H1 (cell line): ENCODE measurements around the gene PRKACA. TPM values are rescaled to one million over a fixed set of nuclear protein-coding genes. Genes with fewer than 3 reads are reported as not detected.

ENCODE experiments used
- CTCF ChIA-PET: fragments of 300-600 bp; sonication (Branson Sonifier 250); formaldehyde crosslinking; loops from one replicate; lab custom pipeline; 2021; ENCODE audit not compliant: partially characterized antibody; lab: Charles Lee
- POLR2A ChIA-PET: fragments of 300-600 bp; sonication (Branson Sonifier 250); formaldehyde crosslinking; loops from one replicate; lab custom pipeline; 2021; ENCODE audit warnings: inconsistent platforms; ENCODE audit not compliant: partially characterized antibody; lab: Charles Lee
- DNase-seq, 2 experiments: peaks; one replicate each; pipeline versions ENCODE4 v3.0.0 to v3.0.0-alpha.2; 2010 to 2022; ENCODE audit warnings: low spot score in 2 of 2, low read depth in 1 of 2, mixed read lengths in 1 of 2
- FAIRE-seq: peaks from 2 replicates; lab custom pipeline; 2011; peaks lifted over from hg19 to GRCh38; lab: Jason Lieb, UNC
- H2AFZ ChIP-seq: 2 replicates; pipeline ENCODE4 v1.8.1; 2012; ENCODE audit warnings: low read length, inconsistent platforms
- H2AK5ac ChIP-seq: 2 replicates; pipeline ENCODE4 v1.6.1; 2013; ENCODE audit warnings: low read depth, low read length
- H2BK120ac ChIP-seq: replicated peaks from 2 replicates; pipeline ENCODE3; 2013; ENCODE audit warnings: low read depth, low read length, inconsistent platforms
- H2BK12ac ChIP-seq: 2 replicates; pipeline ENCODE4 v1.6.1; 2013; ENCODE audit warnings: low read depth, low read length
- H2BK15ac ChIP-seq: 2 replicates; pipeline ENCODE4 v1.6.1; 2013; ENCODE audit warnings: low read length
- H2BK20ac ChIP-seq: 2 replicates; pipeline ENCODE4 v1.6.1; 2013; ENCODE audit warnings: low read length
- H2BK5ac ChIP-seq: 2 replicates; pipeline ENCODE4 v1.6.1; 2013; ENCODE audit warnings: low read depth, low read length
- H3K14ac ChIP-seq: 2 replicates; pipeline ENCODE4 v1.6.1; 2013; ENCODE audit warnings: inconsistent platforms; ENCODE audit not compliant: insufficient read length
- H3K18ac ChIP-seq: 2 replicates; pipeline ENCODE4 v1.6.1; 2013; ENCODE audit warnings: low read length; ENCODE audit errors: extremely low read depth
- H3K23ac ChIP-seq: 2 replicates; pipeline ENCODE4 v1.6.1; 2013; ENCODE audit warnings: inconsistent platforms; ENCODE audit not compliant: insufficient read length
- H3K23me2 ChIP-seq: 2 replicates; pipeline ENCODE4 v1.6.1; 2013; ENCODE audit warnings: low read depth, low read length
- H3K27ac ChIP-seq: 2 replicates; pipeline ENCODE4 v1.6.1; 2011; ENCODE audit warnings: low read depth, low read length, inconsistent platforms
- H3K27me3 ChIP-seq, 4 experiments: replicated peaks in 1 of 4; 1 replicate in 1 of 4; 2 replicates in 3 of 4; pipeline versions ENCODE4 v1.6.1 to v1.8.1; 2011 to 2013; ENCODE audit warnings: low read length in 3 of 4, mild to moderate bottlenecking in 3 of 4, inconsistent platforms in 2 of 4, mixed read lengths in 2 of 4, moderate library complexity in 1 of 4; ENCODE audit not compliant: control insufficient read depth in 3 of 4, insufficient read depth in 3 of 4; ENCODE audit errors: extremely low read depth in 1 of 4
- H3K36me3 ChIP-seq, 4 experiments: 2 replicates each; pipeline versions ENCODE4 v1.6.1 to v1.8.1; 2011 to 2013; ENCODE audit warnings: mild to moderate bottlenecking in 4 of 4, low read length in 3 of 4, moderate library complexity in 2 of 4, control low read depth in 1 of 4, inconsistent platforms in 1 of 4; ENCODE audit not compliant: insufficient read depth in 4 of 4, control insufficient read depth in 2 of 4
- H3K4ac ChIP-seq: replicated peaks from 2 replicates; pipeline ENCODE3; 2013; ENCODE audit warnings: low read length, low read depth, mixed read lengths, inconsistent platforms; ENCODE audit not compliant: insufficient read length
- H3K4me1 ChIP-seq, 4 experiments: replicated peaks in 1 of 4; 1 replicate in 1 of 4; 2 replicates in 3 of 4; pipeline versions ENCODE4 v1.6.1 to v1.8.1; 2011 to 2013; ENCODE audit warnings: low read length in 3 of 4, inconsistent platforms in 2 of 4, mixed read lengths in 1 of 4; ENCODE audit not compliant: insufficient read depth in 4 of 4, control insufficient read depth in 3 of 4
- H3K4me2 ChIP-seq, 2 experiments: 2 replicates each; pipeline versions ENCODE4 v1.6.1 to v1.8.1; 2011 to 2013; ENCODE audit warnings: low read depth in 2 of 2, low read length in 2 of 2, control low read depth in 1 of 2, inconsistent platforms in 1 of 2, mild to moderate bottlenecking in 1 of 2; ENCODE audit not compliant: insufficient read depth in 1 of 2
- H3K4me3 ChIP-seq, 4 experiments: fragments of 200-600, 300-600 bp in 1 of 4; sonication (generic), shearing (Covaris generic), sonication (Bioruptor Twin) in 1 of 4; 2 replicates each; pipeline versions ENCODE4 v1.5.1 to v1.8.1; 2011 to 2016; ENCODE audit warnings: low read length in 4 of 4, low read depth in 3 of 4, control low read depth in 2 of 4, inconsistent platforms in 2 of 4, mild to moderate bottlenecking in 2 of 4, mixed read lengths in 1 of 4, moderate library complexity in 1 of 4; ENCODE audit not compliant: insufficient read depth in 2 of 4; ENCODE audit errors: extremely low read depth in 1 of 4
- H3K56ac ChIP-seq: replicated peaks from 2 replicates; pipeline ENCODE3; 2013; ENCODE audit warnings: low read depth, mild to moderate bottlenecking, mixed read lengths, low read length, inconsistent platforms; ENCODE audit not compliant: insufficient read length
- H3K79me1 ChIP-seq: 2 replicates; pipeline ENCODE4 v1.6.1; 2013; ENCODE audit warnings: low read depth, low read length, control low read depth
- H3K79me2 ChIP-seq, 2 experiments: 2 replicates each; pipeline versions ENCODE4 v1.6.1 to v1.8.1; 2012 to 2013; ENCODE audit warnings: low read length in 2 of 2, mild to moderate bottlenecking in 2 of 2, inconsistent platforms in 1 of 2; ENCODE audit not compliant: insufficient read depth in 2 of 2, control insufficient read depth in 1 of 2
- H3K9ac ChIP-seq, 4 experiments: replicated peaks in 1 of 4; 1 replicate in 1 of 4; 2 replicates in 3 of 4; pipeline versions ENCODE4 v1.6.1 to v1.8.1; 2011 to 2013; ENCODE audit warnings: low read depth in 3 of 4, low read length in 3 of 4, control low read depth in 2 of 4, mild to moderate bottlenecking in 2 of 4, moderate library complexity in 2 of 4, inconsistent platforms in 1 of 4; ENCODE audit errors: extremely low read depth in 1 of 4
- H3K9me3 ChIP-seq, 2 experiments: 2 replicates each; pipeline versions ENCODE4 v1.6.1 to v1.8.1; 2012 to 2013; ENCODE audit warnings: mild to moderate bottlenecking in 2 of 2, moderate library complexity in 2 of 2, control low read depth in 1 of 2, inconsistent platforms in 1 of 2, low read depth in 1 of 2, low read length in 1 of 2, mixed read lengths in 1 of 2; ENCODE audit not compliant: insufficient read depth in 2 of 2
- H4K20me1 ChIP-seq, 2 experiments: replicated peaks in 1 of 2; 2 replicates each; pipeline versions ENCODE3 to v1.8.1; 2011 to 2013; ENCODE audit warnings: inconsistent platforms in 2 of 2, low read length in 2 of 2, mild to moderate bottlenecking in 1 of 2; ENCODE audit not compliant: insufficient read depth in 2 of 2, control insufficient read depth in 1 of 2
- H4K5ac ChIP-seq: 2 replicates; pipeline ENCODE4 v1.6.1; 2013; ENCODE audit warnings: low read length, low read depth, mixed read lengths, inconsistent platforms; ENCODE audit not compliant: insufficient read length
- H4K8ac ChIP-seq: 2 replicates; pipeline ENCODE4 v1.8.0; 2013; ENCODE audit warnings: mild to moderate bottlenecking, moderate library complexity, low read length, inconsistent platforms; ENCODE audit not compliant: insufficient read depth; ENCODE audit errors: extremely low read depth
- H4K91ac ChIP-seq: replicated peaks from 2 replicates; pipeline ENCODE3; 2013; ENCODE audit warnings: low read length, mixed read lengths, inconsistent platforms; ENCODE audit not compliant: insufficient read length
- ATF2 ChIP-seq: IDR thresholded peaks from 2 replicates; pipeline ENCODE4 v1.6.1; 2012; ENCODE audit warnings: low read length, inconsistent platforms
- BRCA1 ChIP-seq: IDR thresholded peaks from 2 replicates; pipeline ENCODE4 v1.6.1; 2012; ENCODE audit warnings: low read depth, low read length, improper control_type of control experiment
- CREB1 ChIP-seq: IDR thresholded peaks from 2 replicates; pipeline ENCODE4 v1.6.1; 2012; ENCODE audit warnings: inconsistent platforms
- FOSL1 ChIP-seq: IDR thresholded peaks from 2 replicates; pipeline ENCODE4 v1.6.1; 2011; ENCODE audit warnings: mild to moderate bottlenecking, low read depth, low read length, moderate library complexity; ENCODE audit not compliant: insufficient read depth
- HDAC2 ChIP-seq, 2 experiments: fragments of 300-600 bp in 1 of 2; sonication (generic) in 1 of 2; IDR thresholded peaks; 2 replicates each; pipeline ENCODE4 v1.6.1; 2011 to 2012; ENCODE audit warnings: low read depth in 2 of 2, low read length in 2 of 2, mild to moderate bottlenecking in 2 of 2, moderate library complexity in 2 of 2, borderline replicate concordance in 1 of 2, inconsistent platforms in 1 of 2
- HDAC6 ChIP-seq: IDR thresholded peaks from one replicate; pipeline ENCODE4 v1.7.1; 2012; ENCODE audit warnings: low read depth, mild to moderate bottlenecking, inconsistent platforms, low read length, moderate library complexity
- MAFK ChIP-seq: IDR thresholded peaks from 2 replicates; pipeline ENCODE4 v1.6.1; 2012; ENCODE audit warnings: low read depth, mild to moderate bottlenecking, improper control_type of control experiment, low read length
- NANOG ChIP-seq: IDR thresholded peaks from 2 replicates; pipeline ENCODE4 v1.6.1; 2011; ENCODE audit warnings: low read length, low read depth, mild to moderate bottlenecking, inconsistent platforms; ENCODE audit not compliant: insufficient read depth, poor library complexity, severe bottlenecking
- NRF1 ChIP-seq: IDR thresholded peaks from 2 replicates; pipeline ENCODE4 v1.6.1; 2011; ENCODE audit warnings: mild to moderate bottlenecking, low read depth, low read length, improper control_type of control experiment
- TCF12 ChIP-seq: IDR thresholded peaks from 2 replicates; pipeline ENCODE4 v1.6.1; 2011; ENCODE audit warnings: low read depth, mild to moderate bottlenecking, low read length
- WGBS, 2 experiments: shearing (Covaris generic) in 1 of 2; methylation state at CpG; one replicate each; pipeline versions ENCODE4 v1.1.6 to v1.1.7; 2013 to 2015; ENCODE audit warnings: low lambda C conversion rate in 2 of 2, mixed read lengths in 2 of 2, inconsistent platforms in 1 of 2, low coverage in 1 of 2, missing lambda C conversion rate in 1 of 2; ENCODE audit not compliant: insufficient replicate concordance in 2 of 2, insufficient coverage in 1 of 2, insufficient read length in 1 of 2; ENCODE audit errors: extremely low coverage in 1 of 2, missing lambda C conversion rate in 1 of 2; 5-methylcytosine and 5-hydroxymethylcytosine counted together
- polyA plus RNA-seq, 7 experiments: library from polyadenylated mRNA; depleted of rRNA in 3 of 7; stranded (reverse) in 5 of 7; unstranded in 2 of 7; fragments of >200 nt in 5 of 7; fragments of 200-250 nt in 2 of 7; gene quantifications; 1 replicate in 5 of 7; 2 replicates in 1 of 7; 4 replicates in 1 of 7; pipeline versions ENCODE4 v1.2.1 to v1.2.3, GENCODE V29; 2011 to 2013; ENCODE audit warnings: missing spikeins in 2 of 7, mixed read lengths in 2 of 7
- total RNA-seq: library from RNA; stranded (reverse); fragmentation: NEBNext Ultra II Directional; extraction: Animal tissue kit (Norgen Biotek cat#: 25700); gene quantifications from 2 replicates; pipeline ENCODE4 v1.2.1, GENCODE V29; 2021

PRKACA gene
- total and polyA plus RNA-seq, 2 of the 8 experiments (the other 6 are each of a cell fraction or from before 2014, with no cell fraction given), result 14.2 to 48.2 TPM

- peak overlapping the region; percentile 48 to 83 (median 63) for H3K4me3 ChIP-seq
- H3K14ac ChIP-seq, result no peak overlapping the region
- H3K18ac ChIP-seq, result no peak overlapping the region; the same call in 1 of the 2 replicates
- H4K91ac ChIP-seq, result no peak overlapping the region
- 1% methylated on average over 38 of the region's 72 CpGs; no CpG with 5 or more reads in 1 of the 2 experiments for WGBS, 2 experiments
- no peak overlapping the region for H2AFZ ChIP-seq
- peaks cover 11% of the 10 kb centered on the region for H3K23me2 ChIP-seq
- peak overlapping the region; percentile 74 to 80 for H3K4me2 ChIP-seq
- peak in 1 of 2 experiments; percentile 76 for DNase-seq
- H3K79me2 ChIP-seq, result no peaks in the 10 kb centered on the region
- peak overlapping the region; percentile 22 for H4K5ac ChIP-seq
- no peak overlapping the region for H4K8ac ChIP-seq
- H2AK5ac ChIP-seq, result no peak overlapping the region
- CTCF ChIA-PET, result interaction anchor here (0.8 to 2.2 kb wide), 6 partner anchors 11 to 40 kb away, joined by 3 to 11 read pairs (median 5); a partner anchor contains a TSS
- FAIRE-seq, result no peak
- H2BK12ac ChIP-seq, result no peak overlapping the region
- peaks cover 0 to 6% (median 2%) of the 10 kb centered on the region in 4 experiments; a peak in 4 of 7 replicates for H3K27me3 ChIP-seq
- no peak overlapping the region for H3K23ac ChIP-seq
- H3K36me3 ChIP-seq, result peaks cover 0 to 13% (median 4%) of the 10 kb centered on the region in 4 experiments; a peak in 3 of 8 replicates
- POLR2A ChIA-PET, result interaction anchor here (1.0 to 1.7 kb wide), 12 partner anchors 10 to 381 kb away, joined by 3 to 6 read pairs (median 4); partner anchors contain the start of genes ASF1B and PRKACA
- H2BK120ac ChIP-seq, result no peak overlapping the region
- H3K4me1 ChIP-seq, result peaks cover 3 to 5% (median 4%) of the 10 kb centered on the region in 4 experiments
- H3K79me1 ChIP-seq, result no peaks in the 10 kb centered on the region
- H3K56ac ChIP-seq, result peak overlapping the region; percentile 30
- no peak overlapping the region for H2BK20ac ChIP-seq
- no peak overlapping the region for H2BK15ac ChIP-seq
- no peak overlapping the region for H3K27ac ChIP-seq
- peaks cover 8% of the 10 kb centered on the region in 2 experiments; a peak in 3 of 4 replicates for H3K9me3 ChIP-seq
- no peak overlapping the region for H2BK5ac ChIP-seq
- peak overlapping the region; percentile 13 to 73 (median 26); a peak in 3 of 7 replicates for H3K9ac ChIP-seq
- H4K20me1 ChIP-seq, result peaks cover 4 to 6% of the 10 kb centered on the region in 2 experiments
- no peak overlapping the region for H3K4ac ChIP-seq
- no peak for TF ChIP-seq MAFK
- no peak for TF ChIP-seq NRF1
- no peak for TF ChIP-seq ATF2
- TF ChIP-seq CREB1, result no peak
- TF ChIP-seq HDAC2 (IDR thresholded peaks at IDR 0.05; ENCODE audit: borderline replicate concordance in 1 of 2, low read depth in 2 of 2, low read length in 2 of 2), result peak in 1 of 2 experiments; percentile 64; a peak in 1 of 4 replicates
- TF ChIP-seq TCF12, result no peak
- no peak for TF ChIP-seq BRCA1
- TF ChIP-seq FOSL1, result no peak
- no peak for TF ChIP-seq HDAC6
- TF ChIP-seq NANOG, result no peak
Observed at GRCh38 chr19:14091081-14091812, 26.3 kb downstream of the PRKACA start.
